Transverse colon (tissue), 4 donors: Measurements from ENCODE around the gene CAMK2B. TPM values are rescaled to one million over a fixed set of nuclear protein-coding genes. Genes with fewer than 3 reads are reported as not detected.
"Not testable (repeated sequence)": the region's sequence is repeated elsewhere in the genome, so short reads cannot be mapped to it uniquely, and the experiment has no call there.

Experiments used
- DNase-seq: peaks from one replicate; pipeline ENCODE4 v3.0.0-alpha.2; 2019
- H3K27ac ChIP-seq, 4 donors: fragments of 200-600 bp; sonication (generic); 2 replicates each; pipeline ENCODE4 v1.5.1; 2016 to 2018; ENCODE audit warnings: inconsistent platforms in 4 of 4
- H3K27me3 ChIP-seq: fragments of 200-600 bp; sonication (generic); 2 replicates; pipeline ENCODE4 v1.5.1; 2017; ENCODE audit warnings: inconsistent platforms
- H3K36me3 ChIP-seq, 4 donors: fragments of 200-600 bp; sonication (generic); 2 replicates each; pipeline ENCODE4 v1.5.1; 2017 to 2019; ENCODE audit warnings: inconsistent platforms in 4 of 4
- H3K4me1 ChIP-seq, 4 donors: fragments of 200-600 bp; sonication (generic); 2 replicates each; pipeline ENCODE4 v1.5.1; 2017 to 2020; ENCODE audit warnings: inconsistent platforms in 4 of 4
- H3K4me3 ChIP-seq, 4 donors: fragments of 200-600 bp; sonication (generic); 1 replicate in 1 of 4; 2 replicates in 3 of 4; pipeline versions ENCODE4 v1.5.1 to v1.6.1; 2017 to 2019; ENCODE audit warnings: inconsistent platforms in 4 of 4
- H3K9me3 ChIP-seq, 2 donors: fragments of 200-600 bp; sonication (generic); 2 replicates each; pipeline ENCODE4 v1.5.1; 2017 to 2019; ENCODE audit warnings: inconsistent platforms in 2 of 2
- CTCF ChIP-seq, 5 experiments: fragments of 200-600 bp in 3 of 5; fragments of 450-650 bp in 2 of 5; sonication (generic) in 3 of 5; IDR thresholded peaks; 1 replicate in 2 of 5; 2 replicates in 3 of 5; pipeline ENCODE4 v1.5.1; 2016 to 2017; ENCODE audit warnings: antibody characterized with exemption in 5 of 5, inconsistent platforms in 3 of 5, mild to moderate bottlenecking in 2 of 5, moderate library complexity in 1 of 5
- EP300 ChIP-seq: sonication (generic); formaldehyde crosslinking; IDR thresholded peaks from one replicate; pipeline ENCODE4 v1.6.1; 2017; ENCODE audit warnings: antibody characterized with exemption, low read depth
- POLR2A ChIP-seq: fragments of 450-650 bp; IDR thresholded peaks from one replicate; pipeline ENCODE4 v1.6.1; 2016; ENCODE audit warnings: antibody characterized with exemption, mild to moderate bottlenecking, moderate library complexity
- POLR2AphosphoS5 ChIP-seq, 3 donors: sonication (generic); formaldehyde crosslinking; IDR thresholded peaks; one replicate each; pipeline ENCODE4 v1.6.1; 2016; ENCODE audit warnings: antibody characterized with exemption in 3 of 3
- WGBS, 2 donors: methylation state at CpG; one replicate each; pipeline ENCODE4 v1.1.5; 2018; ENCODE audit warnings: low coverage in 1 of 2; 5-methylcytosine and 5-hydroxymethylcytosine counted together
- in situ Hi-C, 4 donors: fragments of 200-750 bp; cut with MboI; loops; one replicate each; pipeline versions ENCODE4 v1.15.0 to v1.15.1; 2017; ENCODE audit warnings: low sequenced_read_pairs in 3 of 4, low pct_ligation_motif_present in 1 of 4, low pct_unique_long_range_greater_than_20kb in 1 of 4
- intact Hi-C: fragments of 100-400 bp; cut with DNase I; formaldehyde crosslinking; loops from one replicate; pipeline ENCODE4 v1.15.1; 2023; ENCODE audit warnings: low total_unique reads
- total RNA-seq, 4 donors: library from RNA; depleted of rRNA; stranded (reverse); fragments of >200 nt; gene quantifications; one replicate each; pipeline ENCODE4 v1.1.0, GENCODE V29; 2016

CAMK2B gene
- total RNA-seq, 4 donors from 2014 or later = 0.16 to 2.8 (median 0.27) TPM; not detected in 1

DNA sequence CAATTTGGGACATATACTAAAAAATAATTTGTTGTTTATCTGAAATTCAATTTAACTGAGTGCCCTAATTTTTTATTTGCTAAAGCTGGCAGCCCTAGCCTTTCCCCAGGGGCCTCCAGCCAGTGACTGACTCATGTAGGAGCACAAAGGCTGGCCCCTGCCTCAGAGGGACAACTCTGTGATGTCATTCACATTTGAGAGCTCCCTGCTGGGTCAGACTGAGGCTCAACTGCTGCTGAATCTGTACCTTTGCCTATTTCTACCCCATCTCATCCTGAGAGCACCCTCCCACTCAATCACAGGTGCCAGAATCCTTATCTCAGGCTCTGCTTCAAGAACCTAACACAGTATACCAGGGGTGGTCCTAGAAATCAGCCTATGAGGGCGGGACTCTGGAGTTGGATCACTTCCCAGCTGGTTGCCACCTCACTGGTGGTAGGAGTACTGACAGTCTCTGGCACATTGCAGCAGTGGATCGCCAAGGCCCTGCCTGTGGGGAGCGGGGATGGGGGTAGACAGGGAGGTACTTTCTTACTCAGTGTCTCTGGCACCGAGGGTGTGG lies 147.7 kb downstream of the CAMK2B start:
- intact Hi-C loops (no loop called here), in situ Hi-C loops (no loop called here)
- H3K27me3 ChIP-seq = peaks cover 2% of the 10 kb centered on the region
- no peaks in the 10 kb centered on the region for H3K36me3 ChIP-seq
- H3K27ac ChIP-seq = no peak overlapping the region
- H3K4me1 ChIP-seq = no peaks in the 10 kb centered on the region
- H3K9me3 ChIP-seq = no peaks in the 10 kb centered on the region
- DNase-seq = no peak
- WGBS, 2 donors = 69 to 100% methylated on average over 1 to 4 of the region's 4 CpGs
- TF ChIP-seq POLR2A (no peak), EP300 (no peak), CTCF (IDR thresholded peaks at IDR 0.05) (no peak), POLR2AphosphoS5 (IDR thresholded peaks at IDR 0.05) (no peak)
- no peak overlapping the region for H3K4me3 ChIP-seq

DNA sequence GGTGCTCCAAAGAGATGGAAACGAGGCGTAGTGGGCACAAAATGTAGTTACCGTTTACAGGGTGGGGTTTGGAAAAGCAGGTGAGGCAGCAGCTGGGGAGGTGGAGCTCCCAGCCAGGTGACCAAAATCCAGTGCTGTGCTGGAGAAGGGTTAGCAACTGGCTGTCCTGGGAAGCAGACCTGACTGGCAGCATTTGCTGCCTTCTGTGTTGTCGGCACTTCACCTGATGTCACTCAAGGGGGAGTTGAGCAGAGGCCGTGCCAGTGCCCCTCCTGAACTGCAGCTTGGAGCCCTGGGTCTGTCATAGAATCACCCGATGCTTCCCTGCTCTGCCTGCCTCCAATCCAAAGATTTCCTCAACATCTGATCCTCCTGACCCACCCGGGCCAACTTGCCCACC lies 148.9 kb downstream of the CAMK2B start:
- in situ Hi-C loops (no loop called here), intact Hi-C loops (no loop called here)
- no peaks in the 10 kb centered on the region for H3K4me1 ChIP-seq
- H3K27ac ChIP-seq = no peak overlapping the region
- no peaks in the 10 kb centered on the region for H3K27me3 ChIP-seq
- 73 to 90% methylated on average over 2 to 7 of the region's 7 CpGs for WGBS, 2 donors
- no peaks in the 10 kb centered on the region for H3K36me3 ChIP-seq
- no peak for TF ChIP-seq CTCF (IDR thresholded peaks at IDR 0.05)
- no peak for TF ChIP-seq EP300
- TF ChIP-seq POLR2AphosphoS5 (IDR thresholded peaks at IDR 0.05) = no peak
- TF ChIP-seq POLR2A = no peak
- H3K9me3 ChIP-seq = no peaks in the 10 kb centered on the region
- no peak for DNase-seq
- H3K4me3 ChIP-seq = no peak overlapping the region

DNA sequence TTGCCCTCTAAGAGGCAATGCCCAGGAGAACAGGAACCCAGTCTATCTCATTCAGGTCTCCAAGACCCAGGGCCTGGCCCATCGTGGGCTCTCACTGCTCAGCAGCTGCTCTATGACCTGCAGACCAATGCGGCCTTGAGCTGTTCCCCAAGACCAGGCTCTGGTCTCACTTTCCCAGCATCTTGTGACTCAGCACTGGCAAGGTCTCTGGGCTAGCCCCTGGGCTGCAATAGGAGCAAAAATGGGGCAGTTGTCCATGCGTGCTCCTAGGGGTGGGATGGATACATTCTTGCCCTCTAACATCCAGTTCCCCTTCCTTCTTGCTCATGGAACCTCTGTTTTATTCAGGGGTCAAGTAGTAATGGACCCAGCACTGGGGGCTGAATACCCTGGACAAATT lies 149.7 kb downstream of the CAMK2B start:
- TF ChIP-seq EP300 = no peak
- no peak for TF ChIP-seq POLR2AphosphoS5 (IDR thresholded peaks at IDR 0.05)
- no peak for TF ChIP-seq POLR2A
- TF ChIP-seq CTCF (IDR thresholded peaks at IDR 0.05) = no peak
- in situ Hi-C loops = no loop called here

GRCh38 chr7:44174694-44174948 lies 150.8 kb downstream of the CAMK2B start:
- H3K4me1 ChIP-seq, in situ Hi-C loops, intact Hi-C loops, H3K9me3 ChIP-seq, H3K36me3 ChIP-seq, DNase-seq, H3K27ac ChIP-seq, H3K4me3 ChIP-seq, H3K27me3 ChIP-seq: not testable (repeated sequence)
- 50% methylated on average over 1 of the region's 1 CpG; no CpG with 5 or more reads in 1 of the 2 donors for WGBS, 2 donors

More for the DNA sequence above, 149.7 kb downstream of the CAMK2B start:
- DNase-seq = no peak
- H3K27me3 ChIP-seq = no peaks in the 10 kb centered on the region
- H3K9me3 ChIP-seq = no peaks in the 10 kb centered on the region
- H3K4me1 ChIP-seq = no peaks in the 10 kb centered on the region
- intact Hi-C loops = no loop called here
- WGBS, 2 donors = 79 to 100% methylated on average over 1 to 3 of the region's 3 CpGs
- no peak overlapping the region for H3K4me3 ChIP-seq
- H3K27ac ChIP-seq = no peak overlapping the region
- H3K36me3 ChIP-seq = no peaks in the 10 kb centered on the region

DNA sequence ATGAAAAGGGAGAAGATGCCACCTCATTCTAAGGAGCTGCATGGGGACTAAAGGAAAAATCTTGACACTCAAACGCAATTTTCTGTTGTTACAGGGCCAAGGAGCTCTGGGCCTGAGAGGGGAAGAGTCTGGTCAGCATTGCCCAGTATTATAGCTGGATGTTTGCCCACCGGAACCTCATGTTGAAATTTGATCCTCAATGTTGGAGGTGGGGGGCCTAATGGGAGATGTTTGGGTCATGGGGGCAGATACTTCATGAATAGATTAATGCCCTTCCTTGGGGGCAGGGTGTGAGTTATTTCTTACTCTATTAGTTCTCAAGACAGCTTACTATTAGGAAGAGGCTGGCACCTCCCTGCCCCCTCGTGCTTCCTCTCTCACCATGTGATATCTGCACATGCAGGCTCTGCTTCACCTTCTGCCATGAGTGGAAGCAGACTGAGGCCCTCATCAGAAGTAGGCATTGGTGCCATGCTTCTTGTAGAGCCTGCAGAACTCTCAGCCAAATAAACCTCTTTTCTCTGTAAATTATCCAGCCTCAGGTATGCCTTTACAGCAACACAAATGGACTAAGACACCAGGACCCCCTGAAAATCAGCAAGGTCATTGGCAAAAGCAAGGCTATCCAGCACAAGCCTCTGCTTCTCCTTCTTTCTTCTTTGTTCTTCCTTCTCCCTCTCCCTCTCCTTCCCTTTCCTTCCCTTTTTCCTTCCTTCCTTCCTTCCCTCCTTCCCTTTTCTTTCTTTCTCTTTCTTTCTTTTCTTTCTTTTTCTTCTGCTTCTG lies 151.3 kb downstream of the CAMK2B start:
- intact Hi-C loops (no loop called here), in situ Hi-C loops (no loop called here)
- Histone ChIP-seq H3K9me3 (no peaks in the 10 kb centered on the region), H3K27me3 (no peaks in the 10 kb centered on the region), H3K4me3 (no peak overlapping the region), H3K36me3 (no peaks in the 10 kb centered on the region), H3K27ac (no peak overlapping the region), H3K4me1 (no peaks in the 10 kb centered on the region)
- no peak for TF ChIP-seq CTCF (IDR thresholded peaks at IDR 0.05)
- DNase-seq = no peak
- WGBS, 2 donors = 54% methylated on average over 3 of the region's 3 CpGs; no CpG with 5 or more reads in 1 of the 2 donors
